GM12875 (cell line): Measurements from ENCODE around the gene RNF133.

Experiments
- H3K4me3 ChIP-seq: one replicate; pipeline ENCODE4 v1.5.1; 2011; ENCODE audit warnings: low read depth, low read length, control low read depth
- TF ChIP-seq, protein P1 (sequence below): IDR thresholded peaks from 2 replicates; pipeline ENCODE4 v1.5.1; 2011; ENCODE audit warnings: low read depth, mild to moderate bottlenecking, control low read depth, inconsistent platforms, low read length, moderate library complexity, borderline replicate concordance; ENCODE audit not compliant: insufficient read depth

RNF133 gene

GRCh38 chr7:122663733-122664132 is 35.2 kb downstream of the RNF133 start:
- H3K4me3 ChIP-seq = no peak overlapping the region
- TF ChIP-seq, protein P1, sequence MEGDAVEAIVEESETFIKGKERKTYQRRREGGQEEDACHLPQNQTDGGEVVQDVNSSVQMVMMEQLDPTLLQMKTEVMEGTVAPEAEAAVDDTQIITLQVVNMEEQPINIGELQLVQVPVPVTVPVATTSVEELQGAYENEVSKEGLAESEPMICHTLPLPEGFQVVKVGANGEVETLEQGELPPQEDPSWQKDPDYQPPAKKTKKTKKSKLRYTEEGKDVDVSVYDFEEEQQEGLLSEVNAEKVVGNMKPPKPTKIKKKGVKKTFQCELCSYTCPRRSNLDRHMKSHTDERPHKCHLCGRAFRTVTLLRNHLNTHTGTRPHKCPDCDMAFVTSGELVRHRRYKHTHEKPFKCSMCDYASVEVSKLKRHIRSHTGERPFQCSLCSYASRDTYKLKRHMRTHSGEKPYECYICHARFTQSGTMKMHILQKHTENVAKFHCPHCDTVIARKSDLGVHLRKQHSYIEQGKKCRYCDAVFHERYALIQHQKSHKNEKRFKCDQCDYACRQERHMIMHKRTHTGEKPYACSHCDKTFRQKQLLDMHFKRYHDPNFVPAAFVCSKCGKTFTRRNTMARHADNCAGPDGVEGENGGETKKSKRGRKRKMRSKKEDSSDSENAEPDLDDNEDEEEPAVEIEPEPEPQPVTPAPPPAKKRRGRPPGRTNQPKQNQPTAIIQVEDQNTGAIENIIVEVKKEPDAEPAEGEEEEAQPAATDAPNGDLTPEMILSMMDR = no peak

GRCh38 chr7:122658856-122659255 is 40.1 kb downstream of the RNF133 start:
- TF ChIP-seq, protein P1 = no peak
- no peak overlapping the region for H3K4me3 ChIP-seq

GRCh38 chr7:122653685-122654084 is 45.2 kb downstream of the RNF133 start:
- H3K4me3 ChIP-seq = no peak overlapping the region
- TF ChIP-seq, protein P1 = no peak

GRCh38 chr7:122652876-122653275 is 46.0 kb downstream of the RNF133 start:
- TF ChIP-seq, protein P1 = no peak
- no peak overlapping the region for H3K4me3 ChIP-seq

DNA sequence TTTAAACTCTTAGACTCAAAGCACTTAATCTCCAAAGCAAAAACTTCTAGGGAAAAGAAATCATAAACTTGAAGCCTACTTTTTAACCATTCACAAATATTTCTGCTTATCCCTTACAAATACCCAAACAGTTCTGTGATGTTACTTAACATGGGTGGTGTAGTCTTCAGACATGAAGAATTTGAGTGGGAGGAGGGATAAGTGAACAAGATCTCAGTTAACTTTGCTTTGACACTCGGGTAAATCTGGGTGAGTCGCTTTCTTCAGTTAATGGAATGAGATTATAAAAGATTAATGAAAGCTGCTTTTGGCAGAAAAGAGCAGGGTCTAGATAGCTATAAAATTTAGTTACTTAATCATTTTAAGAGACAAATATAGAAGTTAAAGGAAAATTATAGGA is 47.5 kb downstream of the RNF133 start:
- no peak overlapping the region for H3K4me3 ChIP-seq
- TF ChIP-seq, protein P1 = no peak
